Measurements from ENCODE around the gene FAM114A1. TPM values are rescaled to one million over a fixed set of nuclear protein-coding genes. Genes with fewer than 3 reads are reported as not detected.

The FAM114A1 gene
- total and polyA plus RNA-seq, 2 of the 8 experiments (the other 6 are each of a cell fraction or from before 2014, with no cell fraction given), result 9.5 to 12.0 TPM

DNA sequence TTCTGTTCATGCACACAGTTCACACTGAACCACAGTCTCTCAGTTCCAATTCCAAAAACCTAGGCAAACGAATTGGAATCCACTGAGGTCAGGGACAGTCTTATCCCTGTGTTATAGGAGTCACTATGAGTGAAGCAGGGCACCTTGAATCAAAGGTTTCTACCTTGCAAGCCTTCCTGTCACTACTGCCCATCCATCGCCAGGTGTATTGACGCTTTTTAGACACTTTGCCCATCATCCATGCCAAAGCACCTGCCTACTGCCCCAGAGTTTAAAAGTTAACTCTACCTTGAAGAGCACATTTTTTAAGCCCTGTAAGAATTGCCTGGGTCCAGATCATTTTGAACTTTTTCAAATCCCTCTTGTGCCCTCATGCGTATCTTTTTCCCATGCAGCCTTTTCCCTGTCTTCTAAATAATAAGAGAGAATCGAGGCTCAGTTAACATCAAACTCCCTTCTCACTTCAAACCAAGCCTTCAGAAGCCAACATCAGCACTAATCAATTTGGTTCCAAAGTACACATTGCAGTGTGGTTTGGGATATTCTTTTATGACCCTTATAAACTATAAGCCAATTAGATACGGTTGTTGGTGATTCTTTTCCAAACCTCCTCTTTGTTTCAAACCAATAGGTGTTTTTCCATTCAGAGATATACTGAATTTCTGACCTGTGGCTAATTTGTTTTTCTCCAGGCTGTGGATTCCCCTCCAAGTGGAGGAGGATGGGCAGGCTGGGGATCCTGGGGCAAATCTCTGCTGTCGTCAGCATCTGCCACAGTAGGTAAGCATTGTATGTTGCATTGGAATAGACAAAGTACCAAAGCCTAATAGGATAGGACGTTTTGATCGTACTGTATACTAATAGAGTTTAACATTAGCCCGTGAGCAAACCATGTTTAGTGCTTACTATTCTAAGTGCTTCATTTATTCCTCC, 23.7 kb downstream of the FAM114A1 start (continued):
- TF ChIP-seq, protein P1, sequence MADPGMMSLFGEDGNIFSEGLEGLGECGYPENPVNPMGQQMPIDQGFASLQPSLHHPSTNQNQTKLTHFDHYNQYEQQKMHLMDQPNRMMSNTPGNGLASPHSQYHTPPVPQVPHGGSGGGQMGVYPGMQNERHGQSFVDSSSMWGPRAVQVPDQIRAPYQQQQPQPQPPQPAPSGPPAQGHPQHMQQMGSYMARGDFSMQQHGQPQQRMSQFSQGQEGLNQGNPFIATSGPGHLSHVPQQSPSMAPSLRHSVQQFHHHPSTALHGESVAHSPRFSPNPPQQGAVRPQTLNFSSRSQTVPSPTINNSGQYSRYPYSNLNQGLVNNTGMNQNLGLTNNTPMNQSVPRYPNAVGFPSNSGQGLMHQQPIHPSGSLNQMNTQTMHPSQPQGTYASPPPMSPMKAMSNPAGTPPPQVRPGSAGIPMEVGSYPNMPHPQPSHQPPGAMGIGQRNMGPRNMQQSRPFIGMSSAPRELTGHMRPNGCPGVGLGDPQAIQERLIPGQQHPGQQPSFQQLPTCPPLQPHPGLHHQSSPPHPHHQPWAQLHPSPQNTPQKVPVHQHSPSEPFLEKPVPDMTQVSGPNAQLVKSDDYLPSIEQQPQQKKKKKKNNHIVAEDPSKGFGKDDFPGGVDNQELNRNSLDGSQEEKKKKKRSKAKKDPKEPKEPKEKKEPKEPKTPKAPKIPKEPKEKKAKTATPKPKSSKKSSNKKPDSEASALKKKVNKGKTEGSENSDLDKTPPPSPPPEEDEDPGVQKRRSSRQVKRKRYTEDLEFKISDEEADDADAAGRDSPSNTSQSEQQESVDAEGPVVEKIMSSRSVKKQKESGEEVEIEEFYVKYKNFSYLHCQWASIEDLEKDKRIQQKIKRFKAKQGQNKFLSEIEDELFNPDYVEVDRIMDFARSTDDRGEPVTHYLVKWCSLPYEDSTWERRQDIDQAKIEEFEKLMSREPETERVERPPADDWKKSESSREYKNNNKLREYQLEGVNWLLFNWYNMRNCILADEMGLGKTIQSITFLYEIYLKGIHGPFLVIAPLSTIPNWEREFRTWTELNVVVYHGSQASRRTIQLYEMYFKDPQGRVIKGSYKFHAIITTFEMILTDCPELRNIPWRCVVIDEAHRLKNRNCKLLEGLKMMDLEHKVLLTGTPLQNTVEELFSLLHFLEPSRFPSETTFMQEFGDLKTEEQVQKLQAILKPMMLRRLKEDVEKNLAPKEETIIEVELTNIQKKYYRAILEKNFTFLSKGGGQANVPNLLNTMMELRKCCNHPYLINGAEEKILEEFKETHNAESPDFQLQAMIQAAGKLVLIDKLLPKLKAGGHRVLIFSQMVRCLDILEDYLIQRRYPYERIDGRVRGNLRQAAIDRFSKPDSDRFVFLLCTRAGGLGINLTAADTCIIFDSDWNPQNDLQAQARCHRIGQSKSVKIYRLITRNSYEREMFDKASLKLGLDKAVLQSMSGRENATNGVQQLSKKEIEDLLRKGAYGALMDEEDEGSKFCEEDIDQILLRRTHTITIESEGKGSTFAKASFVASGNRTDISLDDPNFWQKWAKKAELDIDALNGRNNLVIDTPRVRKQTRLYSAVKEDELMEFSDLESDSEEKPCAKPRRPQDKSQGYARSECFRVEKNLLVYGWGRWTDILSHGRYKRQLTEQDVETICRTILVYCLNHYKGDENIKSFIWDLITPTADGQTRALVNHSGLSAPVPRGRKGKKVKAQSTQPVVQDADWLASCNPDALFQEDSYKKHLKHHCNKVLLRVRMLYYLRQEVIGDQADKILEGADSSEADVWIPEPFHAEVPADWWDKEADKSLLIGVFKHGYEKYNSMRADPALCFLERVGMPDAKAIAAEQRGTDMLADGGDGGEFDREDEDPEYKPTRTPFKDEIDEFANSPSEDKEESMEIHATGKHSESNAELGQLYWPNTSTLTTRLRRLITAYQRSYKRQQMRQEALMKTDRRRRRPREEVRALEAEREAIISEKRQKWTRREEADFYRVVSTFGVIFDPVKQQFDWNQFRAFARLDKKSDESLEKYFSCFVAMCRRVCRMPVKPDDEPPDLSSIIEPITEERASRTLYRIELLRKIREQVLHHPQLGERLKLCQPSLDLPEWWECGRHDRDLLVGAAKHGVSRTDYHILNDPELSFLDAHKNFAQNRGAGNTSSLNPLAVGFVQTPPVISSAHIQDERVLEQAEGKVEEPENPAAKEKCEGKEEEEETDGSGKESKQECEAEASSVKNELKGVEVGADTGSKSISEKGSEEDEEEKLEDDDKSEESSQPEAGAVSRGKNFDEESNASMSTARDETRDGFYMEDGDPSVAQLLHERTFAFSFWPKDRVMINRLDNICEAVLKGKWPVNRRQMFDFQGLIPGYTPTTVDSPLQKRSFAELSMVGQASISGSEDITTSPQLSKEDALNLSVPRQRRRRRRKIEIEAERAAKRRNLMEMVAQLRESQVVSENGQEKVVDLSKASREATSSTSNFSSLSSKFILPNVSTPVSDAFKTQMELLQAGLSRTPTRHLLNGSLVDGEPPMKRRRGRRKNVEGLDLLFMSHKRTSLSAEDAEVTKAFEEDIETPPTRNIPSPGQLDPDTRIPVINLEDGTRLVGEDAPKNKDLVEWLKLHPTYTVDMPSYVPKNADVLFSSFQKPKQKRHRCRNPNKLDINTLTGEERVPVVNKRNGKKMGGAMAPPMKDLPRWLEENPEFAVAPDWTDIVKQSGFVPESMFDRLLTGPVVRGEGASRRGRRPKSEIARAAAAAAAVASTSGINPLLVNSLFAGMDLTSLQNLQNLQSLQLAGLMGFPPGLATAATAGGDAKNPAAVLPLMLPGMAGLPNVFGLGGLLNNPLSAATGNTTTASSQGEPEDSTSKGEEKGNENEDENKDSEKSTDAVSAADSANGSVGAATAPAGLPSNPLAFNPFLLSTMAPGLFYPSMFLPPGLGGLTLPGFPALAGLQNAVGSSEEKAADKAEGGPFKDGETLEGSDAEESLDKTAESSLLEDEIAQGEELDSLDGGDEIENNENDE (IDR thresholded peaks at IDR 0.05; ENCODE audit: insufficient replicate concordance, low read length), result no peak
- TF ChIP-seq, protein P2, sequence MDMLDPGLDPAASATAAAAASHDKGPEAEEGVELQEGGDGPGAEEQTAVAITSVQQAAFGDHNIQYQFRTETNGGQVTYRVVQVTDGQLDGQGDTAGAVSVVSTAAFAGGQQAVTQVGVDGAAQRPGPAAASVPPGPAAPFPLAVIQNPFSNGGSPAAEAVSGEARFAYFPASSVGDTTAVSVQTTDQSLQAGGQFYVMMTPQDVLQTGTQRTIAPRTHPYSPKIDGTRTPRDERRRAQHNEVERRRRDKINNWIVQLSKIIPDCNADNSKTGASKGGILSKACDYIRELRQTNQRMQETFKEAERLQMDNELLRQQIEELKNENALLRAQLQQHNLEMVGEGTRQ (IDR thresholded peaks at IDR 0.05; ENCODE audit: low read length), result no peak
- no peak for TF ChIP-seq CHD1 (IDR thresholded peaks at IDR 0.05; ENCODE audit: low read depth, low read length)
- TF ChIP-seq CTBP2 (IDR thresholded peaks at IDR 0.05; ENCODE audit: borderline replicate concordance, insufficient read depth, insufficient read length, low read length), result no peak
- TF ChIP-seq NRF1 (IDR thresholded peaks at IDR 0.05; ENCODE audit: low read depth, low read length), result no peak
- no peak for TF ChIP-seq SAP30 (IDR thresholded peaks at IDR 0.05; ENCODE audit: insufficient read depth, insufficient replicate concordance, low read length)
- TF ChIP-seq TCF12 (IDR thresholded peaks at IDR 0.05; ENCODE audit: low read depth, low read length), result no peak
- no peak for TF ChIP-seq SP4 (IDR thresholded peaks at IDR 0.05; ENCODE audit: low read length)

Data from H1 (cell line).